ENCODE data around the gene FN3K. TPM values are rescaled to one million over a fixed set of nuclear protein-coding genes. Genes with fewer than 3 reads are reported as not detected.

The FN3K gene
- total RNA-seq, 1 experiment from 2014 or later, result 28.3 TPM

GRCh38 chr17:82705756-82706155 lies 29.7 kb upstream of the FN3K start:
- Histone ChIP-seq H3K27me3 (ENCODE audit: insufficient read depth, low read length) (no peaks in the 10 kb centered on the region), H3K79me2 (ENCODE audit: insufficient read depth, low read length) (no peaks in the 10 kb centered on the region), H4K20me1 (ENCODE audit: control insufficient read depth, insufficient read depth, insufficient read length) (no peaks in the 10 kb centered on the region), H2AFZ (ENCODE audit: low read length) (no peak overlapping the region), H3K9ac (ENCODE audit: extremely low read depth, insufficient read length, low read length) (no peak overlapping the region), H3K56ac (ENCODE audit: insufficient read length, low read depth, low read length) (no peak overlapping the region), H4K8ac (replicated peaks; ENCODE audit: insufficient read length, low read depth, low read length) (no peak overlapping the region), H3K4me1 (ENCODE audit: insufficient read depth, low read length) (no peaks in the 10 kb centered on the region), H3K4me2 (ENCODE audit: insufficient read depth, insufficient read length, low read length) (no peak overlapping the region), H3K4ac (ENCODE audit: low read depth, low read length) (no peak overlapping the region), H2BK15ac (ENCODE audit: low read depth, low read length) (no peak overlapping the region), H2AK5ac (ENCODE audit: insufficient read length, low read length) (no peak overlapping the region), H2BK12ac (ENCODE audit: insufficient read length, low read depth, low read length) (no peak overlapping the region), H3K23ac (ENCODE audit: insufficient read length, low read depth, low read length) (no peak overlapping the region), H2BK120ac (ENCODE audit: low read depth, low read length, poor library complexity, severe bottlenecking) (no peak overlapping the region), H2BK20ac (ENCODE audit: low read depth, low read length, poor library complexity, severe bottlenecking) (no peak overlapping the region), H4K5ac (ENCODE audit: insufficient read length, low read depth, low read length) (no peak overlapping the region), H3K14ac (ENCODE audit: insufficient read depth, low read length) (no peak overlapping the region), H3K27ac (ENCODE audit: insufficient read length, low read depth, low read length) (no peak overlapping the region), H3T11ph (ENCODE audit: low read length) (no peak overlapping the region), H3K9me3 (ENCODE audit: control insufficient read depth, low read depth, low read length) (no peaks in the 10 kb centered on the region), H4K91ac (ENCODE audit: insufficient read length, low read depth, low read length) (no peak overlapping the region), H3K18ac (ENCODE audit: insufficient read length, low read depth, low read length) (no peak overlapping the region), H3K79me1 (ENCODE audit: insufficient read depth, low read depth, low read length, poor library complexity, severe bottlenecking) (no peaks in the 10 kb centered on the region), H2BK5ac (ENCODE audit: insufficient read length, low read length) (no peak overlapping the region), H3K23me2 (ENCODE audit: insufficient read length, low read depth, low read length, poor library complexity, severe bottlenecking) (no peaks in the 10 kb centered on the region)
- TF ChIP-seq, protein P1, sequence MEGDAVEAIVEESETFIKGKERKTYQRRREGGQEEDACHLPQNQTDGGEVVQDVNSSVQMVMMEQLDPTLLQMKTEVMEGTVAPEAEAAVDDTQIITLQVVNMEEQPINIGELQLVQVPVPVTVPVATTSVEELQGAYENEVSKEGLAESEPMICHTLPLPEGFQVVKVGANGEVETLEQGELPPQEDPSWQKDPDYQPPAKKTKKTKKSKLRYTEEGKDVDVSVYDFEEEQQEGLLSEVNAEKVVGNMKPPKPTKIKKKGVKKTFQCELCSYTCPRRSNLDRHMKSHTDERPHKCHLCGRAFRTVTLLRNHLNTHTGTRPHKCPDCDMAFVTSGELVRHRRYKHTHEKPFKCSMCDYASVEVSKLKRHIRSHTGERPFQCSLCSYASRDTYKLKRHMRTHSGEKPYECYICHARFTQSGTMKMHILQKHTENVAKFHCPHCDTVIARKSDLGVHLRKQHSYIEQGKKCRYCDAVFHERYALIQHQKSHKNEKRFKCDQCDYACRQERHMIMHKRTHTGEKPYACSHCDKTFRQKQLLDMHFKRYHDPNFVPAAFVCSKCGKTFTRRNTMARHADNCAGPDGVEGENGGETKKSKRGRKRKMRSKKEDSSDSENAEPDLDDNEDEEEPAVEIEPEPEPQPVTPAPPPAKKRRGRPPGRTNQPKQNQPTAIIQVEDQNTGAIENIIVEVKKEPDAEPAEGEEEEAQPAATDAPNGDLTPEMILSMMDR (conservative IDR thresholded peaks at IDR 0.05), result no peak
- Mint-ChIP-seq H3K36me3 (ENCODE audit: insufficient read depth in 1 of 3, low read depth in 3 of 3) (no peaks in the 10 kb centered on the region), H3K9me3 (no peaks in the 10 kb centered on the region), H3K27ac (no peak overlapping the region), H3K4me3 (no peak overlapping the region), H3K27me3 (ENCODE audit: low read depth) (peaks cover 4% of the 10 kb centered on the region), H3K4me1 (no peaks in the 10 kb centered on the region)
- no CpG with 5 or more reads among the region's 18 CpGs for WGBS (ENCODE audit: extremely low coverage, insufficient read length, low lambda C conversion rate)
- no peak for DNase-seq

Data from H9 (cell line).